Amniotic epithelial cell (primary cell): ENCODE results near the gene SEC22A.

ENCODE experiments used
- DNase-seq: peaks from one replicate; pipeline ENCODE4 v3.0.0-alpha.2; 2010; ENCODE audit warnings: low read depth

Gene SEC22A

GRCh38 chr3:123263941-123264340 is 62.2 kb downstream of the SEC22A start:
- no peak for DNase-seq

GRCh38 chr3:123267821-123268220 is 66.1 kb downstream of the SEC22A start:
- DNase-seq, result peak; percentile 20

- no peak for DNase-seq
Observed at GRCh38 chr3:123270818-123271217, 69.1 kb downstream of the SEC22A start.

GRCh38 chr3:123271466-123272159 is 69.9 kb downstream of the SEC22A start:
- DNase-seq, result no peak

- DNase-seq, result peak; percentile 25
Observed at GRCh38 chr3:123272547-123272946, 70.8 kb downstream of the SEC22A start.

- no peak for DNase-seq
Observed at GRCh38 chr3:123275691-123276090, 73.9 kb downstream of the SEC22A start.

GRCh38 chr3:123276346-123277006 is 74.7 kb downstream of the SEC22A start:
- no peak for DNase-seq

GRCh38 chr3:123277106-123277505 is 75.4 kb downstream of the SEC22A start:
- no peak for DNase-seq

- DNase-seq, result no peak
Observed at GRCh38 chr3:123278446-123278845, 76.7 kb downstream of the SEC22A start.

- DNase-seq, result no peak
Observed at GRCh38 chr3:123279121-123279520, 77.4 kb downstream of the SEC22A start.

GRCh38 chr3:123281406-123281805 is 79.7 kb downstream of the SEC22A start:
- DNase-seq, result no peak

- no peak for DNase-seq
Observed at GRCh38 chr3:123281929-123282328, 80.2 kb downstream of the SEC22A start.

- DNase-seq, result no peak
Observed at GRCh38 chr3:123282461-123282860, 80.7 kb downstream of the SEC22A start.

GRCh38 chr3:123283074-123283473 is 81.3 kb downstream of the SEC22A start:
- no peak for DNase-seq

- no peak for DNase-seq
Observed at GRCh38 chr3:123283657-123284398, 82.1 kb downstream of the SEC22A start.

- DNase-seq, result no peak
Observed at GRCh38 chr3:123284399-123285010, 82.8 kb downstream of the SEC22A start.

- DNase-seq, result no peak
Observed at GRCh38 chr3:123285066-123285465, 83.3 kb downstream of the SEC22A start.

GRCh38 chr3:123285479-123285878 is 83.7 kb downstream of the SEC22A start:
- DNase-seq, result no peak

GRCh38 chr3:123285931-123286307 is 84.2 kb downstream of the SEC22A start:
- DNase-seq, result no peak

- DNase-seq, result peak; percentile 68
Observed at GRCh38 chr3:123286308-123287023, 84.7 kb downstream of the SEC22A start.

GRCh38 chr3:123287051-123287961 is 85.6 kb downstream of the SEC22A start:
- DNase-seq, result no peak
